Measurements from ENCODE around the gene CCDC14. TPM values are rescaled to one million over a fixed set of nuclear protein-coding genes. Genes with fewer than 3 reads are reported as not detected.

CCDC14 gene
- total and polyA plus RNA-seq, 2 experiments from 2014 or later = 52.5 to 113 TPM

GRCh38 chr3:123864706-123865105 is 96.3 kb downstream of the CCDC14 start:
- ATAC-seq = no peak
- H3K4me3 ChIP-seq = no peak overlapping the region
- H3K4me1 ChIP-seq (ENCODE audit: insufficient read depth) = no peaks in the 10 kb centered on the region
- TF ChIP-seq ZNF331 (CRISPR knock-in tag; IDR thresholded peaks at IDR 0.05; ENCODE audit: low read depth) (no peak), POLR2AphosphoS5 (IDR thresholded peaks at IDR 0.05; ENCODE audit: low read depth) (no peak), CTCF (conservative IDR thresholded peaks at IDR 0.05; ENCODE audit: low read depth in 2 of 2) (no peak), JUNB (IDR thresholded peaks at IDR 0.05; ENCODE audit: unreplicated experiment) (no peak), EZH2phosphoT487 (IDR thresholded peaks at IDR 0.05; ENCODE audit: unreplicated experiment) (no peak)
- TF ChIP-seq, protein P1, sequence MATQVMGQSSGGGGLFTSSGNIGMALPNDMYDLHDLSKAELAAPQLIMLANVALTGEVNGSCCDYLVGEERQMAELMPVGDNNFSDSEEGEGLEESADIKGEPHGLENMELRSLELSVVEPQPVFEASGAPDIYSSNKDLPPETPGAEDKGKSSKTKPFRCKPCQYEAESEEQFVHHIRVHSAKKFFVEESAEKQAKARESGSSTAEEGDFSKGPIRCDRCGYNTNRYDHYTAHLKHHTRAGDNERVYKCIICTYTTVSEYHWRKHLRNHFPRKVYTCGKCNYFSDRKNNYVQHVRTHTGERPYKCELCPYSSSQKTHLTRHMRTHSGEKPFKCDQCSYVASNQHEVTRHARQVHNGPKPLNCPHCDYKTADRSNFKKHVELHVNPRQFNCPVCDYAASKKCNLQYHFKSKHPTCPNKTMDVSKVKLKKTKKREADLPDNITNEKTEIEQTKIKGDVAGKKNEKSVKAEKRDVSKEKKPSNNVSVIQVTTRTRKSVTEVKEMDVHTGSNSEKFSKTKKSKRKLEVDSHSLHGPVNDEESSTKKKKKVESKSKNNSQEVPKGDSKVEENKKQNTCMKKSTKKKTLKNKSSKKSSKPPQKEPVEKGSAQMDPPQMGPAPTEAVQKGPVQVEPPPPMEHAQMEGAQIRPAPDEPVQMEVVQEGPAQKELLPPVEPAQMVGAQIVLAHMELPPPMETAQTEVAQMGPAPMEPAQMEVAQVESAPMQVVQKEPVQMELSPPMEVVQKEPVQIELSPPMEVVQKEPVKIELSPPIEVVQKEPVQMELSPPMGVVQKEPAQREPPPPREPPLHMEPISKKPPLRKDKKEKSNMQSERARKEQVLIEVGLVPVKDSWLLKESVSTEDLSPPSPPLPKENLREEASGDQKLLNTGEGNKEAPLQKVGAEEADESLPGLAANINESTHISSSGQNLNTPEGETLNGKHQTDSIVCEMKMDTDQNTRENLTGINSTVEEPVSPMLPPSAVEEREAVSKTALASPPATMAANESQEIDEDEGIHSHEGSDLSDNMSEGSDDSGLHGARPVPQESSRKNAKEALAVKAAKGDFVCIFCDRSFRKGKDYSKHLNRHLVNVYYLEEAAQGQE (IDR thresholded peaks at IDR 0.05; ENCODE audit: unreplicated experiment) = no peak
- TF ChIP-seq, protein P2, sequence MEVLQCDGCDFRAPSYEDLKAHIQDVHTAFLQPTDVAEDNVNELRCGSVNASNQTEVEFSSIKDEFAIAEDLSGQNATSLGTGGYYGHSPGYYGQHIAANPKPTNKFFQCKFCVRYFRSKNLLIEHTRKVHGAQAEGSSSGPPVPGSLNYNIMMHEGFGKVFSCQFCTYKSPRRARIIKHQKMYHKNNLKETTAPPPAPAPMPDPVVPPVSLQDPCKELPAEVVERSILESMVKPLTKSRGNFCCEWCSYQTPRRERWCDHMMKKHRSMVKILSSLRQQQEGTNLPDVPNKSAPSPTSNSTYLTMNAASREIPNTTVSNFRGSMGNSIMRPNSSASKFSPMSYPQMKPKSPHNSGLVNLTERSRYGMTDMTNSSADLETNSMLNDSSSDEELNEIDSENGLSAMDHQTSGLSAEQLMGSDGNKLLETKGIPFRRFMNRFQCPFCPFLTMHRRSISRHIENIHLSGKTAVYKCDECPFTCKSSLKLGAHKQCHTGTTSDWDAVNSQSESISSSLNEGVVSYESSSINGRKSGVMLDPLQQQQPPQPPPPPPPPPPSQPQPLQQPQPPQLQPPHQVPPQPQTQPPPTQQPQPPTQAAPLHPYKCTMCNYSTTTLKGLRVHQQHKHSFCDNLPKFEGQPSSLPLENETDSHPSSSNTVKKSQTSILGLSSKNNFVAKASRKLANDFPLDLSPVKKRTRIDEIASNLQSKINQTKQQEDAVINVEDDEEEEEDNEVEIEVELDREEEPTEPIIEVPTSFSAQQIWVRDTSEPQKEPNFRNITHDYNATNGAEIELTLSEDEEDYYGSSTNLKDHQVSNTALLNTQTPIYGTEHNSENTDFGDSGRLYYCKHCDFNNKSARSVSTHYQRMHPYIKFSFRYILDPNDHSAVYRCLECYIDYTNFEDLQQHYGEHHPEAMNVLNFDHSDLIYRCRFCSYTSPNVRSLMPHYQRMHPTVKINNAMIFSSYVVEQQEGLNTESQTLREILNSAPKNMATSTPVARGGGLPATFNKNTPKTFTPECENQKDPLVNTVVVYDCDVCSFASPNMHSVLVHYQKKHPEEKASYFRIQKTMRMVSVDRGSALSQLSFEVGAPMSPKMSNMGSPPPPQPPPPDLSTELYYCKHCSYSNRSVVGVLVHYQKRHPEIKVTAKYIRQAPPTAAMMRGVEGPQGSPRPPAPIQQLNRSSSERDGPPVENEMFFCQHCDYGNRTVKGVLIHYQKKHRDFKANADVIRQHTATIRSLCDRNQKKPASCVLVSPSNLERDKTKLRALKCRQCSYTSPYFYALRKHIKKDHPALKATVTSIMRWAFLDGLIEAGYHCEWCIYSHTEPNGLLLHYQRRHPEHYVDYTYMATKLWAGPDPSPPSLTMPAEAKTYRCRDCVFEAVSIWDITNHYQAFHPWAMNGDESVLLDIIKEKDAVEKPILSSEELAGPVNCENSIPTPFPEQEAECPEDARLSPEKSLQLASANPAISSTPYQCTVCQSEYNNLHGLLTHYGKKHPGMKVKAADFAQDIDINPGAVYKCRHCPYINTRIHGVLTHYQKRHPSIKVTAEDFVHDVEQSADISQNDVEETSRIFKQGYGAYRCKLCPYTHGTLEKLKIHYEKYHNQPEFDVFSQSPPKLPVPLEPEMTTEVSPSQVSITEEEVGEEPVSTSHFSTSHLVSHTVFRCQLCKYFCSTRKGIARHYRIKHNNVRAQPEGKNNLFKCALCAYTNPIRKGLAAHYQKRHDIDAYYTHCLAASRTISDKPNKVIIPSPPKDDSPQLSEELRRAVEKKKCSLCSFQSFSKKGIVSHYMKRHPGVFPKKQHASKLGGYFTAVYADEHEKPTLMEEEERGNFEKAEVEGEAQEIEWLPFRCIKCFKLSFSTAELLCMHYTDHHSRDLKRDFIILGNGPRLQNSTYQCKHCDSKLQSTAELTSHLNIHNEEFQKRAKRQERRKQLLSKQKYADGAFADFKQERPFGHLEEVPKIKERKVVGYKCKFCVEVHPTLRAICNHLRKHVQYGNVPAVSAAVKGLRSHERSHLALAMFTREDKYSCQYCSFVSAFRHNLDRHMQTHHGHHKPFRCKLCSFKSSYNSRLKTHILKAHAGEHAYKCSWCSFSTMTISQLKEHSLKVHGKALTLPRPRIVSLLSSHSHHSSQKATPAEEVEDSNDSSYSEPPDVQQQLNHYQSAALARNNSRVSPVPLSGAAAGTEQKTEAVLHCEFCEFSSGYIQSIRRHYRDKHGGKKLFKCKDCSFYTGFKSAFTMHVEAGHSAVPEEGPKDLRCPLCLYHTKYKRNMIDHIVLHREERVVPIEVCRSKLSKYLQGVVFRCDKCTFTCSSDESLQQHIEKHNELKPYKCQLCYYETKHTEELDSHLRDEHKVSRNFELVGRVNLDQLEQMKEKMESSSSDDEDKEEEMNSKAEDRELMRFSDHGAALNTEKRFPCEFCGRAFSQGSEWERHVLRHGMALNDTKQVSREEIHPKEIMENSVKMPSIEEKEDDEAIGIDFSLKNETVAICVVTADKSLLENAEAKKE (CRISPR knock-in tag; IDR thresholded peaks at IDR 0.05) = no peak
- H3K79me2 ChIP-seq (replicated peaks; ENCODE audit: insufficient read depth) = no peaks in the 10 kb centered on the region
- DNase-seq (ENCODE audit: low spot score) = no peak
- no peaks in the 10 kb centered on the region for H3K36me3 ChIP-seq (ENCODE audit: insufficient read depth)
- H3K9me2 ChIP-seq (ENCODE audit: insufficient read depth) = 0 out of 2 replicates have a peak, but pooled peaks cover 13% of the 10 kb centered on the region
- peaks cover 6% of the 10 kb centered on the region; the same call in 2 of the 3 replicates for H3K36me3 Mint-ChIP-seq (ENCODE audit: low read depth)
- no peak overlapping the region for H3K4me2 ChIP-seq
- H3F3A ChIP-seq (replicated peaks; ENCODE audit: low read depth) = no peaks in the 10 kb centered on the region
- no peak overlapping the region for H2AFZ ChIP-seq
- H3K9me3 Mint-ChIP-seq = no peaks in the 10 kb centered on the region
- peaks cover 5% of the 10 kb centered on the region for H3K27me3 Mint-ChIP-seq (ENCODE audit: insufficient read depth, low read depth, poor library complexity)
- H3K4me1 Mint-ChIP-seq = peaks cover 10% of the 10 kb centered on the region
- no peaks in the 10 kb centered on the region for H3K27me3 ChIP-seq (ENCODE audit: insufficient read depth)
- H4K20me1 ChIP-seq (replicated peaks; ENCODE audit: insufficient read depth) = no peaks in the 10 kb centered on the region
- no peak overlapping the region for H3K27ac Mint-ChIP-seq
- no peak overlapping the region for H3K4me3 Mint-ChIP-seq
- H3K27ac ChIP-seq (ENCODE audit: low read depth) = no peak overlapping the region
